Erythroblast (primary cell): ENCODE results near the gene RNASET2.

Source experiments
- GATA1 ChIP-seq: IDR thresholded peaks from 2 replicates; pipeline ENCODE4 v1.6.1; 2011; ENCODE audit warnings: low read depth, mild to moderate bottlenecking, control low read depth, low read length, moderate library complexity
- POLR2A ChIP-seq: IDR thresholded peaks from 2 replicates; pipeline ENCODE4 v1.6.1; 2011; ENCODE audit warnings: mild to moderate bottlenecking, low read length

DNA sequence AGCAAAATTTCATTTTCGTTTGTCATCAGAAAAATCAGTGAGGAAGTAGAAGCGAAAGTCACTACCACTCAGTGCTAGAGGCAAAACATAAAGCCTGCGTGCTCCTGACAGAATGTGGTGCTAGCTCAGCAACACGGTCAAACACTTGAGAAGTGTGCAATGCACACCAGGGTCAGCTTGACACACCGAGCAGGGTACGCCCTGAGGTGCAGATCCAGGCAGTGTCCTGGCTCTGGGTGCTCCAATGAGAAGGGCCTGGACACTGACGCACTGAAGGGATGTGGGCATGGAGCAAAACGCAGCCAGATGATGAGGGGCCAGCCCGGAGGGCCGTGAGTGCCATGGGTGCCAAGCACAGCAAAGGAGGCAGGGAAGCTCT is 5.9 kb downstream of the RNASET2 start:
- TF ChIP-seq POLR2A, result no peak
- TF ChIP-seq GATA1, result no peak
